NCI-H1436 (cell line): ENCODE results near the gene SEPTIN2.
"Not testable (repeated sequence)": the region's sequence is repeated elsewhere in the genome, so short reads cannot be mapped to it uniquely, and the experiment has no call there.

Experiments
- DNase-seq: peaks from one replicate; lab custom pipeline; 2025; lab: John Stamatoyannopoulos, UW

SEPTIN2 gene

GRCh38 chr2:241386519-241386918, 70.8 kb downstream of the SEPTIN2 start:
- no peak for DNase-seq

GRCh38 chr2:241389697-241390096, 74.0 kb downstream of the SEPTIN2 start:
- no peak for DNase-seq

- DNase-seq: no peak
These were observed 74.8 kb downstream of the SEPTIN2 start for GRCh38 chr2:241390301-241391206.

- no peak for DNase-seq
These were observed 76.4 kb downstream of the SEPTIN2 start for GRCh38 chr2:241391892-241392665.

GRCh38 chr2:241392753-241393152, 77.0 kb downstream of the SEPTIN2 start:
- not testable (repeated sequence) for DNase-seq

- no peak for DNase-seq
These were observed 77.9 kb downstream of the SEPTIN2 start for GRCh38 chr2:241393524-241394196.

- DNase-seq: not testable (repeated sequence)
These were observed 81.1 kb downstream of the SEPTIN2 start for GRCh38 chr2:241396809-241397208.

- DNase-seq: no peak
These were observed 84.5 kb downstream of the SEPTIN2 start for GRCh38 chr2:241399941-241400922.
